MV-4-11 (cell line): ENCODE results near the gene PTPA.

Experiments
- DNase-seq: peaks from one replicate; lab custom pipeline; 2025; lab: John Stamatoyannopoulos, UW

Gene PTPA

DNA sequence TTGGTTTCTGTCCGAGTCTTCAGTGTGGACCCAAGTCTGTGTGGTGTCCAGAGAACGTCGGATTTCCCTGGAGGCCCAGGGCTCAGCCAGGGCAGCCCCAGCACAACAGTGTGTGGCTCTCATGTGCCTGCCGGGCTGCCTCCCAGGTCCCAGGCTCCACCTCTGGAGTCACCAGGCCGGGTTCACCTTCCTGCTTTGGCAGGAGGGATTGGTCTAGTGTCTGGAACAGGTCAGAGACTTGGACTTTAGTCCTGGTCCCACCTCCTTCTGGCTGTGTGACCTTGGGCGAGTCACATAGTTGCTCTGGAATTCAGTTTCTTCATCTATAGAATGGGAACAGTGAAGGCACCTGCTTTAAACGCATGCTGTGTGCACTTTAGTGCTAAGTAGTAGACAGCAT is 27.1 kb upstream of the PTPA start:
- no peak for DNase-seq

DNA sequence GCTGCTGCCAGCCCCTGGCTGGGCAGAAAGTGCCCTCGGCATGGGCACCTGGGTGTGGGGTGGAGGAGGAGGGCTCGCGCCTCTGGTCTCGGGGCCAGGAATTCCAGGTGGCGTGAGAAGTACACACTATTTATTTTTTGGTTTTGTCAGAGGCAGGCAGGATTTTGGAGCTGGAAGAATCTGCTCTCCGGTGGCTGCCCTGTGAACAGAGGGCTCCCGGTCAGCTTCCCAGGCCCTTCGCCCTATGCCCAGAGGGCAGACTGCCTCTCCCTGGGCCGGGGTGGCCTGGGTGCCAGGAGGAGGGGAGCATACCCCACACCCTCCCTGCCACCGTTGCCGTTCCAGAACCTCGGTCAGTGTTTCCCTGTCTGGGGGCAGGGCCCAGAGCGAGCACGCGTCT is 22.0 kb upstream of the PTPA start:
- no peak for DNase-seq

DNA sequence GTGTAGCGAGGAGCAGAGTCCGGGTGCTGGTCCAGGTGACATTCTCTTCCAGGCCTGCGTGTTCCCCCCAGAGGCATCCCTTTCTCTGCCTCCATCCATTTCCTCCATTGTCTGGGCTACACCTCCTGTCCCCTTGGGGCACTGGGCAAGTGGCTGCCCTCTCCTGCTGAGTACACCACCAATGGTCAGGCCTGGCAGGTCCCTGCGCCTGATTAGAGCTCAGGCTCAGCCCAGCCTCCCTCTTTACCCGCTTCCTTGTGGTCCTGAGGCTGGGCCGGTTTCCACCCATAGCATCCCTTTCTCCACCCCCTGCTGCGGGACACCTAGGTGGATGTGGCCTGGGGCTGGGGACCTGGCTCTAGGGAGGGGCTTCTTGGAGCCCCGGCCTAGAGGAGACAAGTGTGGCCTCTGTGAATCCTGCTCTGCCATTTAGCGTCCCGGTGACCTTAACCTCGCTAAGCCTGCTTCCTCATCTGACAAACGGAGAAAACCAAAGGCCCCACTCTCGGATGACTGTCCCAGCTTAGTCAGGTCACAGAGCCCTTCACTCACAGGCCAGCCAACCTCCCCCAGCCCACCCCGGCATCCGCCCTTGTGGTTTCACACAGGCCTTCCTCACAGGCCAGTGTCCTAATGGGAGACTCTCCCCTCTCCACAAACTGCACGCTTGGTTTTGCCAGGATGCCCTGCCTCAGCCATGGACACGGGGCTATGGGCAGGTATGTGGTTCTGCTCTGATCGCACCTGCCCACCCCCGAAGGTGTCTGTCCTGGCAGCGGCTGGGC is 17.4 kb upstream of the PTPA start:
- DNase-seq: peak; percentile 56

DNA sequence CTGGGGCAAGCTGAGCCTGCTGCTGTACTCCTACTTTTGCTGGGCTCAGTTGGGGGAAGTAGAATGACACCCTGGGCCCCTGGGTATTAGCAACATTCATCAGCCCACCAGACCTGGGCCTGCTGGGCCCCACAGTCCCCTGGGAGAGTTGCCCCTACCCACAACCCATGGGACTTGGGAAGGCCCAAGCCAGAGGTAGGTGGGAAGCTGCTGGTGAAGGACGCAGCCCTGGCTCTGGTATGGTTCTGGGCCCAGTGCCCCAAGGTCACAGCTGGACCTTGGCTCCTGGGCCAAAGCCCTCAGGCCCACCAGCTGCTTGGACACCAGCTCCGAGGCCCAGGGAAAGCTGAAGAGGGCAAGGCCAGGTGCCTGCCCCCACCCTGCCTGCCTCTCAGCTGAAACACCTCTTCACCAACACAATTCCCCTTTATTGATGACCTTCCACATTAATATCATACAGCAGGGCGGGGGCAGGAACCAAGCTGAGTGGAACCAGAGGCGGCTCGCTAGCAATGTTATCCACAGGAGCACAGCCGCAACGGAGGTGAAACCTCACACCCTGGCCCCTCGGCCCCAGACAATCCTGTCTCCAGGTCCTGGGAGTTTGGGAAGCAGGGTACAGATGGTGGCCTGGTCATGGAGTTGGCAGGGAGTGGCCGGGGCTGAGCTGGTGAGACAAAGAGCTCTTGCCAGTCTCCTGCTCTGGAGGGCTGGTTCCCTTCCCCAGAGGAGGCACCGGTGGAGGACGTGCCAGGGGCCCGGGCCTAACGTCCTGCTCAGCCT is 16.6 kb upstream of the PTPA start:
- no peak for DNase-seq

DNA sequence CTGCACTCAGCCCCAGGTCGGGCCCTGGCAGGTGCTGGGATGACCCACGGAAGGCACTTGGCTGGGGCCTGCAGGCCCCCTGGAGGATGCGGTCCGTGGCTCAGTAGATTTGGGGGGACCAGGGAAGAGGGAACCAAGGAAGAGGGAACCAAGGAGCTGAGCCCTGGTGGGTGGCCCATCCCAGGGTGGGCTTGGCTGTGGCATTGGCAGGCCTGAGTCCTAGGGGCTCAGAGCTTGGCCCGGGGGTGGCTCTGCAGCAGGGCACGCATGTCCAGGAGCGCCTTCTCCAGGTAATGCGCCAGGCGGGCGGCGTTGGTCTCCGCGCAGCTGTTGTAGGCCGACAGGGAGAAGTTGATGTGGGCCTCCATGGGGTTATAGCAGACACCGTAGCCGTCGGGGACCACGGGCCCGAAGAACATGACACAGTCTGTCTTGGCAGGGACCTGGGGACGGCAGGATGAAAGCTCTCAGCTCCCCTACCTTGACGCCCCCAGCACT is 16.0 kb upstream of the PTPA start:
- no peak for DNase-seq

DNA sequence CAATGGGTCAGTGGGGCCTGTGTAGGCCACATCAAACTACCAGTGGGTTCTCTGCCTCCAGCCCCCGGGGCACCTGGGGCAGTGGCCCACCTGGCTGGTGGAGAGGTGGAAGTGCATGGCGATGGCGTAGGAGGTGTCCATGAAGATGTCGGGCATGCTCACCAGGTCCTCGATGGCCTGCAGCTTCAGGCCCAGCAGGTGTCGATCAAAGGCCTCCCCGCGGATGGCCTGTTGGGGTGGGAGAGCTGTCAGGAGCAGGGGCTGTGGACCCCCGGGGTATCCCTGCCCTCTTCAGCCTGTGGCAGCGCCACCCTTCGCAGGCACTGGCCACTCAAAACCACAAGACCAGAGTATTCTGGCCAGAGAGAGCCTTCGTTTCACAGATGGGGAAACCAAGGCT is 15.3 kb upstream of the PTPA start:
- no peak for DNase-seq

DNA sequence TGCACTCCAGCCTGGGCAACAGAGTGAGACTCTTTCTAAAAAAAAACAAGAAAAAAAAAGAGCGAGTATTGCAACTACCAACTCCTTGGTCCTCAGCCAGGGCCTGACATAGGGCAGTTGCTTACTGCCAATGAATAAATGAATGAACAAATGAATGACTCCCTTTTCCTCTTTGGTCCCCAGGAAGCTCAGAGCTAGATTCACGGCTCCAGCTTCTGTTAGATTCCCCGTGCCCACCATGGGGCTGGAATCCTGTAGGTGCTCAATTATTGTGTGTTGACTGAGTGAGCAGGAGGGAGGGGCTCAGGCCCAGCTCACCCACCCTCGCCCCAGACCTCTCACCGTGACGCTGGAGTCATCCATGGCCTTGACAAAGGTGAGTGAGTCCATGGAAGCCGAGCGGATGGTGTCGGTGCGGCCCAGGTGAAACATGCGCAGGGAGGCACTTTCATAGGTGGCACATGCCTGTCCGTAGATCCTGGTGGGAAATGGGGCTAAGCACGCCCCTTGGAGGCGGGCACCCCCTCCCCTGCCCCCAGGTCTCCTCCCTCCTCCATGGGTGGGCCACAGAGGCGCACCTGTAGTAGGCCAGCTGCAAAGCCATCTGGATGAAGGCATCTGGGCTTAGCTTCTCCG is 13.4 kb upstream of the PTPA start:
- no peak for DNase-seq

DNA sequence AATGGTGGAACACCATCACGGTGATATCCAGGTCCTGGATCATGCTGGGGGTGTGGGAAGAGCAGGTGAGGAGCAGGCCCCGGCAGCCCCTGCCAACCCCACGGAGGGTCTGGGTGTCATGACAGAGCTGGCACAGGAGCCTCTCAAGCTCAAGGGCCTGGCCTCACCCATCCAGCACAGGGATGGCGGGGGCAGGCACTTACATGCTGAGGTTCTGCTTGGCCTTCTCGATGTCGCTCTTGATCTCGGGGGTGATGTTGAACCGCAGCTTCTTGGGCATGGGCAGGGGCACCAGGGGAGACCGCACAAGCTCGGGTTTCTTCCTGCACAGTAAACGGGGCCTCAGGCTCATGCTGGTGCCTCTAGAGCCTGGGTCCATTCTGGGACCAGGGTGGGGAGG is 12.9 kb upstream of the PTPA start:
- no peak for DNase-seq

DNA sequence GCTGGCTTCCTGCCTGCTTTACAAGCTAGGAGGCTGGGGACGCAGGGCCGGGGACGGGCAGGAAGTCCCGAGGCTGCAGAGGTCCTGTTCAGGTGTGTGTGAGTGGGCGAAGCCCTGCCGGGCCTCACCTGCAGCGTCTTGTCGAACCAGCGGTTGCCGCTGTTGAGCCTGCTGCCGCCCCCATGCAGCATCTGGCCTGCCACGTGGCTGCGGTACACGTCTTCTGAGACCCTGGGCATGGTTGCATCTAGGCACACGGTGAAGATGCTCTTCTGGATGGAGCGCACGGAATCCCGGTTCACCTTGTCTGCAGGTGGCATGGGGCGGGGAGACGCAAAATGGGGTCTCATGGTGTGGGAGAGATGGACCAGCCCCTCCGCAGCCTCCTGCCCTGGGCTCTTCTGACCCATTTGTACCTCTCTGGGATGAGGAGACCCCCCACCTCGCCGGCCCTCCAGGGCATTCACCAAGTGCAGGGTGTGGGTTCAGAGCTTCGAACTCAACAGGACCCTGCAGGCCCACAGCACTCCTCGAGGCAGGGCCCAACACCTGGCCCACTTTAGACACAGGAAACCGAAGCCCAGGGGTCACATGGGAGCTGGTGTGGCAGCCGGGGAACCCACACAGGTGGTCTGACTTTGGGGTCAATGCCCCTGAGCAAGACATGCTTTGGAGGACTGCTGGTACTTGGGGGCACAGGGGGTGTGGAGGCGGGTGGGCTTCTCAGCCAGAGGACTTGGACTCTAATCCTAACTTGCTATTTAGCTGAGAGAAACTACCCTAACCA is 10.6 kb upstream of the PTPA start:
- no peak for DNase-seq

DNA sequence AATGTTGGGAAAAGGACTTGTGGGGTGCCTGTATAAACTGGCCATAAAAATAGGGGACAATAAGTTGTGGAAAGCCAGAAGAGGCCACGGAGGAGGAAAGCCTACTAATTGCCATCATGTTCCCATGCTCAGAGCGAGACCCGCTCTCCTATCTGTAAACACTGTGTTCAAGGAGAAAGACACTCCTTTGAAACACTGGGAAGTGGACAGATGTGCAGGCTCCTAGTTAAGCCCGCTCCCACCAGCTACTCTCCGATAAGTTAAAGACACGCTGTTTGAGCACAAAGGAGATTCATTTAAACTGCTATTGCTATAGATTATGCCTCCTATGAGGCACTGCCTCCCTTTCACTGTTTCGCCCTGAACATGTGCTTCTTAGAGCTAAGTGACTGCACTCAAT is 9.9 kb upstream of the PTPA start:
- DNase-seq: no peak

DNA sequence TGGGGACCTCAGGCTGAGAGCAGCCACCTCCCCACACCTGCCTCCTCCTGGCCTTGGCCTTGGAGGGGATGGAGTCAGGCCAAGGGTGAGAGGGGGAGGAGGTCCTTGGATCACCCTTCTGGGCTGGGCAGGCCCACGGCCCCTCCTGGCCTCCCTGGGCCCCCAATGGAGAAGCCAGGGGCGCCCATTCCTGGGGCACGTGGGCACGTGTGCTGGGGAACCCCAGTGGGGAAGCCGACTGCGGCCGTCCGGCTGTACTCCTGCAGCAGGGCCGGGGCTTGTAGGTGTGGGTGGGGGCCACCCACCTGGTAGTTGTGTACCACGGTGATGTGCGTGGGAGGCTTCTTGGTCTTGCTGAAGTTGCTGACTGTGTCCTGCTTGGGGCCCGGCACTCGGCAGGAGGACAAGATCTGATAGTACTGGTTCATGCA is 9.1 kb upstream of the PTPA start:
- no peak for DNase-seq

DNA sequence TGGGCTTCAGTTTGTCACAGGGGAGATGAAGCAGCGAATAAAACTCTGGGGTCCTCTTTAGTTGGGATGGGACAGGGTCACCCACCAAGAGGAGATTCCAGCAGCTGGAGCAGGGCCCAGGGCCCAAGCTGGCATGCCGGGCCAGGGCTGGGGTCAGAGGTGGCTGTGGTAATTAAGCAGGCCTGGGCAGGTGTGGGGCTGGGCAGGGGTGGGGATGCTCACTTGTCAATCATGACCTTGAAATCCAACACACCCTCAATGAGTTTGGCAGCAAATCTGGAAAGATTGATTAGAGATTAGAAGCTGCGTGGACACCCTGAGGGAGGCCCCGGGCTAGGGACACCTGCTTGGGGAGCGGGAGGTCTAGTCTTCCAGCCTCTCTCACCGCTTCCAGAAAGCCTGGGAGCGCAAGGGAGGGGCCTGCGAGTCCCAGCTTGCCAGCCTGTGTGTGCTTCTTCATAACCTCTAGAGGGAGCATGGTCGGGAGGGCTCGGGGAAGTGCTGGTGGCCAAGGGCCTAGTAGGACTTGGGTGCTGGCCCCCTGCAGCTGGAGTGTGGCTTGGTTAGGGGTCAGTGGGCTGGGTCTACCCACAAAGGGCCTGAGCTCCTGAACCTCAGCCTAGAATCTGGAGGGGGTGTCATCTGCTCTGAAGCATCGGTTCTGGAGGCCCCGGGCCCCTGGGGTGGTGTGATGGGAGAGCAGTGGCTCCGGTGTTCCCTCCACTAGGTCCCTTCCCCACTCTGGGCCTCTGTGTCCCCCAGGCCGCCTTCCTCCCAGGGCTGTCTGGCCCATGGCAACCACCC is 8.2 kb upstream of the PTPA start:
- peak; percentile 51 for DNase-seq

DNA sequence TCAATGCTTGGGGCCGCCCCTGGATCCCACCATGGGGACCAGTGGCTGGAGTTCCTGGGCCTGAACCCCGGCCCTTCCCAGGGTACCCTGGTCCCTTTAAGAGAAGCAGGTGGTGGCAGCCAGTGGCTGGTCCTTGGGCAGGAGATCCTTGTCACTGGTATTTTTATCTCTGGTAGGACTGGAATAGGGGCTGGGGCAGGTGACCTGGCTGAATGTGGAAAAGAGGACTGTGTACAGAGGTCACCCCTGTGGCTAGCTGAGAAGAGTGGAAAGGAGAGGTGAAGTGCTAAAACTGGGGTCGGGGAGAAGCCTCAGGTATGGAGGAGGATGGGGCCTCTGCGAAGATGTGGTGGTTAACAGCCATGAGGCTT is 7.6 kb upstream of the PTPA start:
- no peak for DNase-seq

DNA sequence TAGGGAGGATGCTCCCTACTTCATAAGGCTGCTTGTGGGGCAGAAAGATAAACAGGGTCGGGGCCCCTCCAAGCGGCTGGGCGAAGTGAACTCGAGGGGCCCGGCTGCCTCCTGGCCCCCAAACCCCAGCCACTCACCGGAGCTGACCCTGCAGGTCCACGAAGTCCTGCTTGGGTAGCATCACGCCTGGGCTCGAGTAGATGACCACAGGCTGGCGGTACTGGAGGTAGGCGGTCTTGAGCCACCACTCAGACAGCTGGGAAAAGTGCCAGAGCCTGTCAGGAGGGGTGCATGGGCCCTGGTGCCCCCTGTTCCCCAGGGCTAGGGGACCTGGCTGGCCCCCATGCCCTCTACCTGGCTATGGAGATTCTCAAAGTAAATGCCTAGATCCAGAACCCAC is 7.2 kb upstream of the PTPA start:
- no peak for DNase-seq

DNA sequence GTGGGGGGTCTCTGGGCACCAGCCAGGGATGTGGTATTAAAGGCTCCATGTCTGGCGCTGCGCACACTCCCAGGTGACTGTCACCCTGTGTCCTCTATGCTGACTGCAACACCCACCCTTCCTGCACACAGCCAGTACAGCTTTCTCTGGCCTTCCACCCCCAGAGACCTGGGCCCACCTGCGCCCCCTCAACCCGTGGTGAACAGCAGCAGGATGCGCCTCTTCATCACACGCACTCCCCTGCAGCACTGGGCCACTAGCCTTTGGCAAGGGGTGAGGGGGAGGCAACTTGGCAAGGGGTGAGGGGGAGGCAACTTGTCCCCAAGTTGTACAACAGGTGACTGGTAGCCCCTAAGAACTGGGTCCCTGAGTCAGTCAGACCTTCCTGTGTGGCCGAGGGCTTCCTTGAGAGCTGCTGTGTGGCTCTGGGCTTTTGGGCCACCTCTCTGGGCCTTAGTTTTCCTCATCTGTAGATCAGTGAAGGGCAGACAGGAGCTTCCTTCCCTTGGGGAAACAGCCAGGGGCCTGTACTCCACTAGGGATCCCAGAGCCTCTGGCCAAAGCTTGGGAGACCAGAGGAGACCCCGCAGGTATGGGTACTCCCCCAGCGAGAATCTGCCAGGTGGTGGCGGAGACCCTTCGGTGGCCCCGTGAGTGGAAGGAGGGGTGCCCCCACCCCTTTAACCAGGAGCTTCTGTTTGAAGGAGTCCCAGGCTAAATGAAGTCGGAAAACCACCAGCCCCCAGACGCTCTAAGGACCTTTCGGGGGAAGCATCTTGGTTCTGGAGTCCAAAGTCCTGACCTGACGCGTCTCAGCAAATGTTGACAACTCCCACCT is 5.1 kb upstream of the PTPA start:
- no peak for DNase-seq

DNA sequence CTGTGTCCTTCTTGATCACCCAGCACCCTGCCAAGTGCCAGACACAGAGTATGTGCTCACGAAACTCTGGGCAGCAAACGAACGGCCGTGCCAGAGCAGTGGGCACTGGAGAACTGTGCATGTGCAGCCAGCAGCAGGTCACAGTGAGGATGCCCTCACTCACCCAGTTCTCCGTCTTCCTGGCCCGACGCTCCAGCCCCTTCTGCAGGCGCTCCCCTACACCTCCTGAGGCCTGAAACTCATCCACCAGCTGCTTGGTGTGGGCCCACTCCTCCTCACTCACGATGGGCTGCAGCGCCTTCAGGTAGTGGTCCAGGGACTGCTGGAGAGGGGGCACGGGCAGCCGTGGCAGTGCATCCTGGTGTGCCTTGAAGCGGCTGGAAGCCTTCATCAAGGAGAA is 3.6 kb upstream of the PTPA start:
- DNase-seq: no peak

DNA sequence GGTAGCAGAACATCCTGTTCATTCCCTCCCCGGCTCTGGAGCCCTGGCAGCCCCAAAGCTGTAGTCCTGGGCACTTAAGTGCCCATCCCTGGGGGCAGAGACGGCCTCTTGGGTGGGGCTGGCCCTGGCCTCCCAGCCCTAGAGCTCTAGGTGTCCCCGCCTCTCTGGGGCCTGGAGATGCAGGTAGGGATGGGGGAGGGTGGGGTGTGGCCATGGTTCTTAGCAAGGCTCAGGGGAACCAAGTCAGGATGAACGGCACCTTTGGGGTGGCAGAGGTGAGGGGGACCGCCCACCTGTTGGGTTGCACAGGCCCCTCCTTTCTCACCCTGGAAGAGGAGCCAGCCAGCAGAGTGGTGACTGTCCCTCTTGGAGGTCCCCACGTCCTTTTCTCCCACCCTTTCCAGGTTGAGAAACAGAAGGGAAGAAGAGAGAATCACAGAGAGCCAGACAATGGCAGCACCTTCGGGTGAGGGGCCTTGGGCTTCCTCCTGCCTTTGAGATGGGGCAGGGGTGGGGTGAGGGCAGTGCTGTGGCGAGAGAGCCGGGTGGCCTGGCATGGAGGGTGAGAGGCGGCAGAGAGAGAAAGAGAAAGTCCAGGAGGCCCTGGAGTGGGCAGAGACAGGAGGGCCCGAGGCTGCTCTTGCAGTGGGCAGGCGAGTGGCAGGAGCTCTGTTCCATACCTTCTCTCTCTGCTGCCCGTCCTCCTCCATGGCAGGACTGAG is 3.0 kb upstream of the PTPA start:
- no peak for DNase-seq

DNA sequence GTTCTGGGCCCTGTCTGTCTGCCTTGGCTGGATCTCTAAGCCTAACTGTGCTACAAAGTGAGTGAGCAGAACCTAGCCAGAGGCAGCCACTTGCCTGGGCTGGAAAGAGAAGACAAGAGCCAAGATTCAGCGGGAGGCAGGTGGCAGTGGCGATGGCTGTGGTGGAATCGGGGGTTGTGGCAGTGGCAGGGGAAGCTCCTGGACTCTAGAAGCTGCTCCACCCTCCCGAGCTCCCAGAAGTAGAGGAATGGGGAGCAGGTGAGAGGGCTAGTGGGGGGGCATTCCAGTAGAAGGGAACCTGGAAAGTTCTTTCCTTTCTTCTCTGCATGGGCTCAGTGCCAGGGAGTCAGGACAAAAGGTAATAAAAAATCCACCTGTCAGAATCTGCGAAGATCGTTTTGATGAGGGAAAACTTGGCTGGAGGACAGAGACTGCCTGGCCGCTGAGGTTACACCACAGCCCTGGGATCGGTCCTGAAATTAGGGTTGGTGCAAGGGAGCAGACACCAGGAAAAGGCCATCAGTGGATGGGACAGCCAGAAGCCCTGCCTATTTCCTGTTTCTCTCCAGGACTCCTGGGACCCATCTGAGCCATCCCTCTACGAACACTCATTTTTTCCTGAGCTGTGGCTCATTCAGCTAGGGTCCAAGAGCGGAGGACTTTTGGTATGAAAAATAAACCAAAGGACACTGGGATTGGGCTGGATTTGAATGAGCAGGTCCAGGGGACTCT is 2.2 kb upstream of the PTPA start:
- DNase-seq: no peak

DNA sequence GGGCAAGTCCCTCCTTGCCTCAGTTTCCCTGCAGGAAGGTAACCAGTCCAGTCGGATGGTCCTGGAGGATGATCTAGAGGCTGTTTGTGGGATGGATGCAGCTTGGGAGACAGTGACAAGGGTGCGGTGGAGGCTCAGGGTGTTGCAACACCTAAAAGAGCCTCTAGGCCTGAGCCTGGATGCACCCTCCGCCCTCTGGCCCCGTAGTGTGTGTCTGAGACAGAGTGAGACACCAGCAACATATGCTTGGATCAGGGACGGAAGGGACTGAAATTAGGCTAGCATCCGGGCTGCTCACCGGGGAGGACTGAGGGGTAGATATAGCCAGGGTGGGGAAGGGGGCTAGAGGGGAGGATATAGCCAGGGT is 1.7 kb upstream of the PTPA start:
- peak; percentile 75 for DNase-seq
